Anterior cingulate cortex (tissue), 58 donors: Measurements from ENCODE around the gene MBNL2.
A peak's percentile ranks its signal among the peaks of the same experiment; 100 is the strongest.

Experiments used
- DNase-seq, 58 donors: peaks; one replicate each; lab custom pipeline; 2025; lab: John Stamatoyannopoulos, UW

The MBNL2 gene

DNA sequence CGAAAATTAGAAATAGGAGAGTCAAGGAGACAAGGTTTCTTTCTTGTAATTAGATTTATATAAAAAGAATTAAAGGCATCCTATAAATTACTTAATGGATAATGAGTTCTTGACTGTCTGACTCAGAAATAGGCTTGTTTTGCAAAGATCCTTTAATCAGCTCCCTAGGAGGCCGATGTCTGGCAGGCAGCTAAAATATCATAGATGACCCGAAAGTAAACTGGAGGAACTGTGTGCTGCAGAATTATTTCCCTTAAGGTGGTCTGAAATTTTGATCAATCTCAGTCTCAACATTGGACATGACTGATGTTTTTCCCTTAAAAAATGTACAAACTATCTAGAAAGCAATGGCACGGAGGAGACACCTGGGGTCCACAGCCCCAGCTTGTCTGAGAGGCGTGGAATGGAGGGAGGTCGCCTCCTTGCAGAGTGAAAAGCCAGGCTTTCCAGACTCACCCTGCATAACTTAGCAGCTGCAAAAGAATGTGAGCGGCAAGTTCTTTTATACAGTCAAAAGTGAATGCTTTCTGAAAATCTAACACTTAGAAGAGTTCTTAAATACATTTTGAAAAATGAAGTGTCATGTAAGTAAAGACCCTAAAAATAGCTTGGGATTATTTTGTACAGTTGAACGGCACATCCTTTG is 44.8 kb downstream of the MBNL2 start:
- no peak for DNase-seq

DNA sequence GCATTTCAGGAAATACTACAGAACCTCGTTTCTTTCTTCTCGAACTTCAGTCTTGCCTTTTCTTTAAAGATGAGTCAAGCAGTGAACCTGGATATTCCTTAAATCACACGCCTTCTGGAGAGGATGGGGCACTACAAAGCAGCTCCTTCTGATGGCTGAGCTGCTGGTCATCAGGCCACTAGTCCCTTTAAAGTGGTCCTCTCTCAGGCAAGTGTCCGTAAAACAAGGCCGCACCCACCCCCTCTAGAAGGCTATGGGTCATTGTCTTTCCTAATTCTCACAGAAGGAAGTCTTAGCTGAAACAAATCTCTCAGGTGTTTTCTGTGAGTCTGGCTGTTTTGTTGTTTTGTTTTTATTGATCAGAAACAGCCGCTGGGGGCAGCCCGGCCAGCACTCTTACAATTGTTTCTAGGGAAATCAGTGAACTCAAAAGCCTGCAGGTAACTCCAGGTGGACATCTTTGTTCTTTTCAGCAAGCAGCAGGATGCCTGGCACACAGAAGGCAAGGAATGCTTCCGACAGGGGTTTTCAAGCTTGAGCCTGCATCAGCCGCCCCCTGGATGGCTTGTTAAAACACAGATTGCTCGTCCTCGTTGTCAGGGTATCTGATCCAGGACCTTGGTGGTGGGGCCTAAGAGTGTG is 45.4 kb downstream of the MBNL2 start:
- DNase-seq: no peak

DNA sequence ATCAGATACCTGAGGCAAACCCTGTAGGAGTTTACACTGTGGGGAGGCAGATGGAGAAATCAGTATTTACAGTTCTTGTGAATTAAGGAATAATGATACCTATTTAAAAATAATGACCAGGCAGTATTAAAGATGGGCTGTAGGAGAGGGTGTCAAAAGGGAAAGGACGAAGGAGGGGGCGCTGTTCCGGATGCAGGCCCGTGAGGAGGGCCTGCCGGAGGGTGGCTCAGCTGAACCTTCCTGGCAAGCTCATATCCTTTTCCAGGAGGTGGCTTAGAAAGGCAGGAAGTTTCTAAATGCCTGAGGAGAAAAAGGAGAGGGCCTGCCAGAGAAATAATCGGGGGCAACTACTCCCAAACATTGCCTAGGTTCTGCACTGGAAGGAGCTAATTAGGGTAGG is 46.6 kb downstream of the MBNL2 start:
- no peak for DNase-seq

DNA sequence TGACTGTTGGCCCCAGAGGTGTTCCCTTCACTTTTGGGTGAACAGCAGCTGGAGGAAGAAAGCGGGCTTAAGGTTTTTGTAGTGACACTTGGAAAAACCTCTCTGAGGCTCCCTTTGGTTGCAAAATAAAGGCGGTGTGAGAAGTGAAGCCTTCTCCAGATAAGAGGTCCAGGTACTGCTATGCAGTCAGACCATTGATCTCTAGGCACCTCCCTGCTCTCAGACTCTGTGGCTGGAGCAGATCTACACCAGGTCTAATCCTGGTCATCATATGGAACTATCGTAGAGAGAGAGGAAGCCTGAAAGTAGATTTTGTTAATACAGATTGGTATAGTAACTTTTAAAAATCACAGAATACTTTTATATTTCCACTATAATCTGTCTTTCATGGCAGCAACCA is 47.5 kb downstream of the MBNL2 start:
- DNase-seq: no peak

DNA sequence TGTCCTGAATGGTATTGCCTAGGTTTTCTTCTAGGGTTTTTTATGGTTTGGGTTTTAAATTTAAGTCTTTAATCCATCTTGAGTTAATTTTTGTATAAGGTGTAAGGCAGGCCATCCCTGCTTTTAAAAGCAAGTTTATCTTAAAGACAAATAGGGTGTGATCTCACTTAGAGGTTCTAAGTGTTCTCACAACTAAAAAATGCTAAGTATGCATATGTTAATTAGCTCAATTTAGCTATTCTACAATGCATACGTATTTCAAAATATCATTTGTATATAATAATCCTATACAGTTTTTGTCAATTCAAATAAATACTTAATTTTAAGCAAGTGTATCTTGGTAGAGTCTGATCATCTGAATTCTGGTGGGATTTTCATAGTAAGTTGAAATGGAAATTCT is 50.4 kb downstream of the MBNL2 start:
- DNase-seq: no peak

DNA sequence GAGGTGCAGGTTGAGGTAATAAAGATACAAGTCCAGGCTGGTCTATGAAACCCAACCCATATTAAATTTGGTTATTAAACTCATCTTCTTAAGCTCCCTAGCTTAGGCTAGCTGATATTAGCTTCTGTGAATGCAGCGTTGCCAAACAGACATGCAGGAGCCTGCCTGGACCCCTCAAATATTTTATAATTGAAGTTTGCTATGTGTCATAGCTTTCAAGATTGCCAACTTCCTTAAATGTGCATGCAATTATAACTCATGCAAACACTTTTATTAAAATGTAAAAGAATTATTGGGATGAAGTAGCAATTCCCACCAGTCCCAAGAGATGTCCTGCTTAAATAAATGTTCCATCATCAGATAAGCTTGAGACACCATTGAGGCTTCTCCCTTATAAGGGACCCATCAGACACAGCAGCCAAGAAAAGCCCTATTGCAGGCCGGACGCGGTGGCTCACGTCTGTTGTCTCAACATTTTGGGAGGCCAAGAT is 51.3 kb downstream of the MBNL2 start:
- DNase-seq: no peak

DNA sequence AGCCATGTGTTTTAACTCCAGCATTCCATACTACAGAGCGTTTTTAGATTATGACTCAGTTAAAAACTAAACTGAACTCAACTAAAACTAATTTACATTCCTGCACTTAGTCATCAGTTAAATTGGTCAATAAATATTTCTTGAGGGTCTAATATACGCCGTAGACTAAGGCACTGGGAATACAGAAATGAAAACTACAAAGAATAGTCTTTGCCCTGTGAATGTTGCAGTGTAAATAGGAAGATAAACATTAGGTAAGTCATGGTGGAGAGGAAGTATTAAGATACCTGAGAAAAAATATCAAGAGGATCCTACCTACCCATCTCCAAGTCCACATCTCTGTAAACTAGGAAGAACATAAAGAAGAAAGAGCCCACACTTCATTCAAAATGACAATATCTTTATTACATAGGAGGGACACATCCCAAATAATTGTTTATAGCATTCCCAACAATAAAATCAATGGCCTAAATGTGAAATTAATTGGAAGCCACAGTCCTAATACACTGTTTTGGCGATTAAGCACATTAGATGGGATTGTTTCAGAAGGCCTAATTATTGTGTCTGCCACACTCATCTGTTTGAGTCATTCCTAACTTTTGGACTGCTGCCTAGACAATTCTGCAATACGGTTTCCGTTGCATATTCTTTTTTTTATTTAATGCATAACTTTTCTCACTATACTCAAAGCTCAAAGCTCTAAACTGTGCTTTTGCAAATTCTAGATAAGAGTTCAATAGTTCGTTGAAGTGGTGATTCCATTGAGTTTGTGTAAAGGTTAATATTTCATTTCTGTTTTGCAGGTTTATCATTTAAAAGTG is 52.9 kb downstream of the MBNL2 start:
- DNase-seq: no peak

DNA sequence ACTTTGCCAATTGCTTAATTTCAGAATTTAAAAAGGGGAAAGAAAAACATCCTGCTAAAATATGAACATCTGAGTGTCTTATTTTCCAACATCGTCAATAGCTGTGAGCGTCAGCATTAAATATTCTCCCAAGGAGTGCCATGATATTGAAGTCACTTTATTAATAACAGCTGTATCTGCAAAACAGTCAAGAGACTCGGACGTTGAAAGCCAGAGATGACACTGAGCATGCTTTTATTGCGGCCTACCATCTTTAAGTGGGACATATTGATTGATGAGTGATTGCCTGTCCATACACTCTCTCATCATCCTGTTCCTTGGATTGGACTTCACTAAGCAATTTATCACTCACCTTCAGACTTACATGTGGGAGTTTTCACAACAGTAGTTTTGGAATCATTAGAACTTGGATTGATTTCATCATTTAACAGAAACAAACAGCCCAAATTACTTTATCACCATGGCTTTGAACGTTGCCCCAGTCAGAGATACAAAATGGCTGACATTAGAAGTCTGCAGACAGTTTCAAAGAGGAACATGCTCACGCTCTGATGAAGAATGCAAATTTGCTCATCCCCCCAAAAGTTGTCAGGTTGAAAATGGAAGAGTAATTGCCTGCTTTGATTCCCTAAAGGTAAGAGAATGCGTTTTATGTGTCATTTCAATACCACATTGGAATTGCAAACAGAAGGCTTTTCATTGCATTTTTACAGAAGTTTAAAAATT is 53.8 kb downstream of the MBNL2 start:
- DNase-seq: no peak

DNA sequence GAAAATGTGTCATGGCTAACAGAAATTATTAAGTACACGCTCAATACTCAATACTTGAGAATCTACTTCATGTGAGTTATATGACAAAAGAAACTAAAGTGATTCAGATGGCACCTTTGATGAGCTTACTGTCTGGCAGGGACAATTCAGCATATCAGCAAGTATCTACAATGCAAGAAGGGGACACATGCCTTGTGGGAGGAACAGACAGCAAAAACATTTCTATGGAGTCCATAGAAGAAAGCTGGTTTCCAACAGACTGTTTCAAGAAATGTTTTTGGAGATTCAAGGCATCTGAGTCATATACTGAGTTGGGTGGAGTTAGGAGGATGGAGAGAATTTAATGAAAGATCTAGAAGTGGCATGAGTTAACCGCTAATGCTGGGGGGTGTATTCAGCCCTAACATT is 54.7 kb downstream of the MBNL2 start:
- DNase-seq: peak in 1 of 58 donors; percentile 10

DNA sequence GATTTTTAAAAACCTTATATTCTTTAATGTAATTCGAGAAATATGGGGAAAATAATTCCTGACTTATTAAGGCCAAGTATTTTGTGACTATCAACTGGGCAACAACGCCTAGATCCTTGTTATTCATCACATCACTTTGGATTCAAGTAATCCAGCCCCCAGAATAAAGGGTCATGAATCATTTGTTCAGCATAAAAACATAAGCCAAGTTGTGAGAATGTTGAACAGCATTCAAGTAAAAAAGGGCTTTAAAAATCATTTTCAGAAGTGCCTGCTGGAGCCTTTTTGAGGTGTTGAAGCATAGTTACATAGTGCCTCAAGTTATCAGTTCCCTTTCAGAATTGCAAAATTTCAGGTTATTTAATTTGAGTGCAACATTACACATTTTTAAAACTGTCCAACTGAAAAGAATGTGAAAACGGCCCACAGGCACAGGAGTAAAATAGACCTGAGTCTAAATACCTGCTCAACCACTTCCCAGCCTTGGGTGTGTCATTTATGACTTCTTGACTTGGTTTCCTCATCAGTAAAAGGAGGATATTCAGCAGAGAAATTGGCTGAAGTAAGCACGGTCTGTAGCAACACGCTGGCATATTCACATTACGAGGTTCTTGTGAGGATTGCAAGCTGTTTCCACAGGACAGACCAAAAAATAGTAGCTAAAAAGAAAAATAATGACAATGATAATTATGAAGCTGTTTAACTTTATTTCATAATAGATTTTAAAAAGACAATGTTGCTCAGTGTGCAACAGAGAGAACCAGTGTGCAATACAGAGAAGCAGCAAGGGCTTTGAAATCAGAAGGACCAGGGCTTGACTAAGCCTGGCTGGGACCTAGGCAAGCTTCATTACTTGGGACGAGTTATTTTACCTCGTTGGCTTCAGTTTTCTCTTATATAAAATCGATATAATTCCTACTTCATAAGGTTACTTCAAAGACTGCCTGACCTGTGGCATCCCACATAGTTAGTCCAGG is 56.6 kb downstream of the MBNL2 start:
- DNase-seq: no peak

DNA sequence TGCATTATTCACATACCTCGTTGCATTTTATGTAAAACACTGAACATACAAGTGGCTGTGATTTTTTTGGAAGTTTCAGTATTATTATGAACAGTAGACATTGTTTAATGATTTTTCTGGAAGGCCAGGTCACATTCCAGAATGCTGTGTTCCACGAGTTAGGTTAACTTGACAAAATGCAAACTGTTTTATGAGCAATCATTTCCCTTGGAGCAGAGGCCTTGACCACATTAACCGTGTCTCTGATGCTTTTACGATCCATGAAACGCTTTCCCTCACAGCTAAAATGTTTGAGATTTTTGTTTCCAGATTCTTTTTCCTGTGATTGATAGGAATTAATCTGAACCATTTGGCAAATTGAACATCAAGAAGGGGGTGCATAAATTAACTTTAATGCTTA is 57.8 kb downstream of the MBNL2 start:
- no peak for DNase-seq

DNA sequence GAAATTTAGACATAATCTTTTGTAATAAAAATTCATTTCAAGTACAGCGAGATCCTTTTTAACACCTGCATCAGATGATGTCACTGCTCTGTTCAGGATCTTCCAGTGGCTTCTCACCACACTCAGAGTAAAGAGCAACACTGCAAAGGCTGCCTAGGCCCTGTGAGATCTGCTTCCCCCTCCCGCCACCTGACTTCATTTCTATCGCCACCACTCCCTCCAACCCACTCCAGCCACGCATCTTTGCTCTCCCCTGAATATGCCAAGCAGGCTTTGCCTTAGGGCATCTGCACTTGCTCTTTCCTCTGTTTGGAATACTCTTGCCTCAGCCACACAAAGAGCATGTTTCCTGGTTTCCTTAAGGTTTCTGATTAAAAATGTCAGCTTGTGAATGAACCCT is 58.3 kb downstream of the MBNL2 start:
- DNase-seq: no peak

DNA sequence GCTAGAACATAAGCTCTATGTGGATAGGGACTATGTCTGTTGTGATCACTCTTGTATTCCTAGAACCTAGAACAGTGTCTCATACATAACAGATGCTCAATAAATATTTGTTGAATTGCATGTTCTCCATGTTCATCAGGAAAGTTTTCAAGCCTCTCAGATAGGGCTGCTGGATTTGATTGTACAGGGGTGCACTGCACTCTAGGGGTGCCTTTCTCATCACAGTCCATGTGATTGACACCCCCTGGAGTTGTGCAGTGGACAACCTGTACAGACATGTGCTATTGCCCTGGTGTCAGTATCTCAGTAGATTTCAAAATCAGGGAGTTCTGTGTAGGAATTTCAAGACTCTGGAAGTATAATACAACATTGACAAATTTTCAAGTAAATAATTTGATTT is 58.9 kb downstream of the MBNL2 start:
- DNase-seq: no peak

DNA sequence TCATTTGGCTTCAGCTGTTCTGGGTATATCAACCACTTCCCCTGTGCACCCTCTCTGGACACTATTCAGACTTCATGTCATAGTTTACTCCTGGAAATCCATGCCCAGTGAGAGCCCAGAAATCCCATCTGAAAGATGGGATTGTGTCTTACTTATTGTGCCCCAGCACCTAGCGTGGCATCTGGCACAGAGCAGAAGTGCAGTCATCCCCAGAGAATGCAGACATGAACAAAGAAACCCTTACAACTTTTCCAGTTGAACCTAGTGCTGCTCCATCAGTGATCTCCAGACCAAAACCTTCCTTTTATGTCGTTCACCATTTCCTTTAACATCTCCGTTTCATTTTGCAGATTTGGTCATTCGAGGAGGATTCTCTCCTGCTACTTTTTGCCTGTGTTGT is 60.6 kb downstream of the MBNL2 start:
- peak in 1 of 58 donors; percentile 15 for DNase-seq

DNA sequence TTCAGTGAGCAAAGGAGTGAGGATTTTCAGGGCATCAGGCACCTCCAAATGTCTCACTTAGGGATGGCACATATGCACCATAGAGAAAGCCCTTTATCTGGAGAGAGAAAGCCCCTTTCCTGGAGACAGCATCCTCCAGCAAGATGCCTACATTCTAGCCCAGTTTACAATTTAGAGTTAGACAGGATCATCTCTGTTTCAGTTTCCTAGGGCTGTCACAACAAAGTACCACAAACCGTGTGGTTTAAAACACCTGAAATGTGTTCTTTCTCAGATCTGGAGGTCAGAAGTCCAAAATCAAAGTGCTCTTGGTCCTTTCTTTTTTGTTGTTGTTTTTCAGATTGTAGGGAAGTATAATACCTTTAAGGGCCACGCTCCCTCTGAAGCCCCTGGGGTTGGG is 61.8 kb downstream of the MBNL2 start:
- no peak for DNase-seq

DNA sequence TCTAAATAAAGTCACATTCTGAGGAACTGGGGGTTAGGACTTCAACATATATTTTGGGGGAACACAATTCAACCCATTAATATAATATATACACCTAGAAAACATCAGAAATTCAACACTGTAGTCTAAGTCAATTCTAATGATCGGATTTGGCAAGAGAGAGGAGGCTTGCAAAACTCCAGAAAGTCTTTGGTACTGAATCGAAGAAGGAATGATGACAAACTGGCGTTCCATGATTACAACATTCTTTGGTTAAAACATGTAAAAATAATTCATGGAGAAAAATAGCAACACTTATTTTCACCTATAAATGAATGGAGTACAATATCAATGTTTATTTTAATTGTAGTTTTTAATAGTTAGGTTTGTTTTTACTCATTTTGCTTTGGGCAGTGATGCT is 62.4 kb downstream of the MBNL2 start:
- DNase-seq: no peak

DNA sequence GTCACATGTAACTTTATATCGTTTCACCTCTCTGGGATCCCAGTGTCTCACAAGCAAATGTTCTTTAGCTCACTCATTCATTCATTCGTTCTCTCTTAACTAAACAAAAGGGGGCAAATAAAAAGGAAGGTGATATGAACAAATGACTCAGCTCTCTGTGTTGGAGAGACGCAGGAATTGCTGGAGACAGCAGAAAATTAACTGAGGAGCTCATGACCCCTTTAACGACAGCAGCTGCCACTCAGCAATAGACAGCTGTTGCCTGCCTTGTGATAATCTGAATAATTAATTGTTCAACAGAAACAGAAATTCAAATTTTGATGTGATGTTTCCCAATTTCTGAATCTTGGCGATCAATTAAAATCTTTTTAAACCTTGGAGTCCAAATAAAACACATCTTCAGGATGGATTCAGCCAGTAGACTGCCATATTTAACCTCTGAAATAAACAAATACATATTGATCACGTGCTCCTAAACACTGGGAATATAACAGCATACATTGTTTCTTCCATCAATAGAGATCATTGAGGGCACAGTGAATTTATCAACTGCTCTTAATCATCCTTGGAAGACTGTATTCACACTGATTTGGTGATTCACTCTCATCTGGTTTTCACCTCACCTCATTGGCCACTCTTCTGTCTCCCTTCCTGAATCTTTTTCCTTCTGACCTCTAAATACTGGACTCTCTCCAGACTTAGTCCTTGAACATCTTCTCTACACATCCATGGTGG is 63.3 kb downstream of the MBNL2 start:
- DNase-seq: no peak

DNA sequence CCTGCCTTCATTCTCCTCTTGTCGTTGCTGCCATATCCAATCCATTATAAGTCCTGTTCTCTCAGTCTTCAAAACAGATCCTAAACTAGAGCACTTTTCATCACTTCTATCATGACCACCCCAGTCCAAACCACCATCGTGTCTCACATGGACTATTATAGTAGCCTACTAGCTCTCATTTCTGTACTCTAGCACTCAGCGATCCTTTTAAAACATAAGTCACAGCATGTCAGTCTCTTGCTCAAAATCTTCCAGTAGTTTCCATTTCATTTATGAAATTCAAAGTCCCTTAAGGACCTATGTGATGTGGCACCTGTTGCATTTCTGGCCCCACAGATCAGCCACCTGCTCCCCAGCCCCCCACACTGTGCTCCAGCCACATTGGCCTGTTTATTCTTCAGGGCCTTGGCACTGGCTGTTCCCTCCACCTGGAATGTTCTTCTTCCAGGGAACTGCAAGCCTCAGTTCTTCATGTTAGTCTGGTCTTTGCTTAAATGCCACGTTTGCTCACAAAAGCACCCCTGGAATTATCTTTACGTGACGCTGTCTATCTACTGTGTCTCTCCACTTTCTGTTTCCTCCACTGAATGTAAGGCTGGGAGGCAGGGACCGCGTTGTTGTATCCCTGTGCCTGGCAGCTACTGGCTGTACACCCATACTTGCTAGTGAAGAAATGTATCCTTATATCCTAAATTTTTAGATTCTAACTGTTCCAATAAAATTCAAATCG is 64.3 kb downstream of the MBNL2 start:
- no peak for DNase-seq
